Heart left ventricle (tissue), 16 donors: ENCODE measurements around the gene CCP110. TPM values are rescaled to one million over a fixed set of nuclear protein-coding genes. Genes with fewer than 3 reads are reported as not detected.
"Not testable (repeated sequence)": the region's sequence is repeated elsewhere in the genome, so short reads cannot be mapped to it uniquely, and the experiment has no call there.

Experiments used
- ATAC-seq, 4 donors: fragments of 200-7000 bp; cut with Tn5 transposase; one replicate each; pipeline ENCODE4 v1.9.1; 2020 to 2022; ENCODE audit warnings: moderate library complexity in 4 of 4, mild to moderate bottlenecking in 3 of 4, moderate number of reproducible peaks in 1 of 4
- DNase-seq, 5 donors: peaks; one replicate each; pipeline ENCODE4 v3.0.0-alpha.2; 2020
- H3K27ac ChIP-seq, 12 donors: fragments of 200-600 bp; sonication (generic) in 4 of 12; one replicate each; pipeline versions ENCODE4 v1.5.0 to v1.8.0; 2016 to 2022; ENCODE audit warnings: mild to moderate bottlenecking in 2 of 12
- H3K27me3 ChIP-seq, 9 donors: fragments of 200-600 bp; sonication (generic) in 2 of 9; one replicate each; pipeline versions ENCODE4 v1.5.1 to v1.8.0; 2016 to 2022; ENCODE audit warnings: mild to moderate bottlenecking in 3 of 9
- H3K36me3 ChIP-seq, 9 donors: fragments of 200-600 bp; sonication (generic) in 2 of 9; one replicate each; pipeline versions ENCODE4 v1.5.0 to v1.8.0; 2018 to 2022; ENCODE audit warnings: mild to moderate bottlenecking in 2 of 9
- H3K4me1 ChIP-seq, 12 donors: fragments of 200-600 bp; sonication (generic) in 4 of 12; one replicate each; pipeline versions ENCODE4 v1.5.0 to v1.8.0; 2016 to 2022; ENCODE audit warnings: mild to moderate bottlenecking in 3 of 12
- H3K4me3 ChIP-seq, 12 donors: fragments of 200-600 bp; sonication (generic) in 4 of 12; one replicate each; pipeline versions ENCODE4 v1.5.0 to v1.8.0; 2017 to 2022; ENCODE audit warnings: mild to moderate bottlenecking in 9 of 12, moderate library complexity in 4 of 12
- H3K9me3 ChIP-seq, 12 donors: fragments of 200-600 bp; sonication (generic) in 4 of 12; one replicate each; pipeline versions ENCODE4 v1.5.0 to v1.8.0; 2016 to 2022; ENCODE audit warnings: mild to moderate bottlenecking in 1 of 12
- POLR2A ChIP-seq, 2 donors: fragments of 450-650 bp; IDR thresholded peaks; one replicate each; pipeline ENCODE4 v1.6.1; 2017; ENCODE audit warnings: antibody characterized with exemption in 2 of 2, mild to moderate bottlenecking in 2 of 2, moderate library complexity in 2 of 2
- WGBS, 4 donors: extraction: QIAGEN DNeasy Blood & Tissue Kit in 2 of 4; methylation state at CpG; one replicate each; pipeline versions ENCODE4 v1.1.5 to v1.1.7; 2013 to 2018; 5-methylcytosine and 5-hydroxymethylcytosine counted together
- intact Hi-C, 10 donors: fragments of 100-400 bp; cut with DNase I; formaldehyde crosslinking; loops; one replicate each; pipeline versions ENCODE4 v1.11.1 to v1.14.2; 2022
- polyA plus RNA-seq, 2 donors: library from polyadenylated mRNA; stranded (reverse); fragments of 200-250 nt; gene quantifications; one replicate each; pipeline ENCODE4 v1.2.3, GENCODE V29; 2013
- total RNA-seq, 9 donors: library from RNA; depleted of rRNA in 2 of 9; stranded (reverse); fragments of >200 nt in 2 of 9; fragmentation: NEBNext Ultra II Directional in 3 of 9; extraction: Animal tissue kit (Norgen Biotek cat#: 25700) in 3 of 9; gene quantifications; one replicate each; pipeline versions ENCODE4 v1.1.0 to v1.2.4, GENCODE V29; 2016 to 2023
- TF ChIP-seq, protein P1 (sequence below), 12 donors: fragments of 200-600 bp; sonication (generic) in 4 of 12; IDR thresholded peaks; one replicate each; pipeline versions ENCODE4 v1.5.0 to v1.8.0; 2018 to 2022; ENCODE audit warnings: antibody characterized with exemption in 12 of 12, mild to moderate bottlenecking in 5 of 12
- donor health status: ischemic (EF 13 %, LVEDD 7.1; RV severe dilation, severe dysfunction).
- donor health status: healthy with polysubstance abuse.
- donor health status: DM: no; HTN: yes; CAD: no.
- donor health status: DM: no; HTN: no; CAD: no.
- donor health status: ischemic (EF 25% LVEDD 6.9; RV normal size, moderate dysfunction).
- donor health status: ischemic (EF 25% LVEDD 5.7; RV mildly dilated, moderate dysfunction).
- donor health status: healthy.
- donor health status: DM: yes; HTN: yes; CAD: no.
- donor health status: ischemic (EF 35%, LVEDD 5.7; RV mildly dilated, moderate dysfunction).
- donor health status: nonischemic (EF 11% LVEDD 7.7; RV severe dilation, severe dysfunction).
- donor health status: DM: yes; HTN: yes; CAD: no.
- donor health status: PGD.
- donor health status: ischemic (EF 29% LVEDD 5.4; RV normal size, mild dysfunction).
- donor health status: nonischemic (EF 23%, LVEDD 6.1; RV moderate dilation, normal function).

CCP110 gene
- total and polyA plus RNA-seq, 11 donors = 3.1 to 13.5 (median 7.7) TPM

- WGBS, 4 donors = 90 to 94% (median 93%) methylated on average over 3 of the region's 3 CpGs
- H3K4me1 ChIP-seq = no peaks in the 10 kb centered on the region
- no peaks in the 10 kb centered on the region for H3K9me3 ChIP-seq
- no peaks in the 10 kb centered on the region for H3K27me3 ChIP-seq
- DNase-seq (no peak), ATAC-seq (no peak)
- intact Hi-C loops = no loop called here
- H3K4me3 ChIP-seq = no peak overlapping the region
- H3K27ac ChIP-seq = no peak overlapping the region
- no peak for TF ChIP-seq POLR2A (IDR thresholded peaks at IDR 0.05)
- TF ChIP-seq, protein P1, sequence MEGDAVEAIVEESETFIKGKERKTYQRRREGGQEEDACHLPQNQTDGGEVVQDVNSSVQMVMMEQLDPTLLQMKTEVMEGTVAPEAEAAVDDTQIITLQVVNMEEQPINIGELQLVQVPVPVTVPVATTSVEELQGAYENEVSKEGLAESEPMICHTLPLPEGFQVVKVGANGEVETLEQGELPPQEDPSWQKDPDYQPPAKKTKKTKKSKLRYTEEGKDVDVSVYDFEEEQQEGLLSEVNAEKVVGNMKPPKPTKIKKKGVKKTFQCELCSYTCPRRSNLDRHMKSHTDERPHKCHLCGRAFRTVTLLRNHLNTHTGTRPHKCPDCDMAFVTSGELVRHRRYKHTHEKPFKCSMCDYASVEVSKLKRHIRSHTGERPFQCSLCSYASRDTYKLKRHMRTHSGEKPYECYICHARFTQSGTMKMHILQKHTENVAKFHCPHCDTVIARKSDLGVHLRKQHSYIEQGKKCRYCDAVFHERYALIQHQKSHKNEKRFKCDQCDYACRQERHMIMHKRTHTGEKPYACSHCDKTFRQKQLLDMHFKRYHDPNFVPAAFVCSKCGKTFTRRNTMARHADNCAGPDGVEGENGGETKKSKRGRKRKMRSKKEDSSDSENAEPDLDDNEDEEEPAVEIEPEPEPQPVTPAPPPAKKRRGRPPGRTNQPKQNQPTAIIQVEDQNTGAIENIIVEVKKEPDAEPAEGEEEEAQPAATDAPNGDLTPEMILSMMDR (IDR thresholded peaks at IDR 0.05) = no peak
- H3K36me3 ChIP-seq = peaks cover 2 to 97% (median 77%) of the 10 kb centered on the region in 9 donors
These were observed 18.5 kb downstream of the CCP110 start for GRCh38 chr16:19542138-19542821.

- H3K36me3 ChIP-seq = peaks cover 2 to 97% (median 82%) of the 10 kb centered on the region in 9 donors
- ATAC-seq, H3K4me3 ChIP-seq, intact Hi-C loops, H3K9me3 ChIP-seq, H3K27me3 ChIP-seq, DNase-seq, H3K27ac ChIP-seq, H3K4me1 ChIP-seq: not testable (repeated sequence)
- WGBS, 4 donors = 80 to 84% (median 83%) methylated on average over 10 of the region's 10 CpGs
These were observed 19.7 kb downstream of the CCP110 start for GRCh38 chr16:19543278-19543996.

DNA sequence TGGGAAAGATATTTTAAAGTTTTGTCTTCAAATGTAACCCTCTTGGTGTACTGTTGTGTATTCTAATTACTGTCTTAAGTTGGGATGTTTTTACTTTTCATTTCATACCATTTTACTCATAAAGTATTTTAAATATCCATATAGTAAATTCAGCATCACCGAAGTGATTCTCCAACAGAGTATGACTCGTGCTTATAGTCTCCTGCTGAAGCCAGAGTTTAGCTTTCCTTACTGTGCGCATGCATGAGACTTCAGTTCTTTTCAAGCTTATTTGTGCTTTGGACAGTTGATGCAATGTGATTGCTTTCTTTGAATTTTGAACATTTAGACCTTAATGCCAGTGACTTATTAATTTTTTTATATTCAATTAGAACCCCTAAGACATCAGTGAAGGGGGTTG is 24.4 kb downstream of the CCP110 start:
- Histone ChIP-seq H3K27ac (no peak overlapping the region), H3K27me3 (no peaks in the 10 kb centered on the region), H3K4me1 (no peaks in the 10 kb centered on the region), H3K4me3 (no peak overlapping the region), H3K36me3 (peaks cover 2 to 91% (median 77%) of the 10 kb centered on the region in 9 donors), H3K9me3 (no peaks in the 10 kb centered on the region)
- TF ChIP-seq POLR2A (IDR thresholded peaks at IDR 0.05) = no peak
- TF ChIP-seq, protein P1 (IDR thresholded peaks at IDR 0.05) = no peak
- WGBS, 4 donors = 92 to 99% (median 97%) methylated on average over 3 of the region's 3 CpGs
- intact Hi-C loops = no loop called here
- DNase-seq (no peak), ATAC-seq (no peak)

- no peaks in the 10 kb centered on the region for H3K9me3 ChIP-seq
- DNase-seq (no peak), ATAC-seq (no peak)
- H3K4me1 ChIP-seq = peaks cover 0 to 5% (median under 1%) of the 10 kb centered on the region in 12 donors
- no peak overlapping the region for H3K4me3 ChIP-seq
- H3K27ac ChIP-seq = no peak overlapping the region
- TF ChIP-seq, protein P1 (IDR thresholded peaks at IDR 0.05) = no peak
- TF ChIP-seq POLR2A (IDR thresholded peaks at IDR 0.05) = no peak
- peaks cover 2 to 76% (median 63%) of the 10 kb centered on the region in 9 donors for H3K36me3 ChIP-seq
- no peaks in the 10 kb centered on the region for H3K27me3 ChIP-seq
- intact Hi-C loops = loop anchor here in 1 of 10 donors (10.0 kb wide), 2 partner anchors 85 to 165 kb away; partner anchors contain the start of genes IQCK and KNOP1
These were observed 25.9 kb downstream of the CCP110 start for GRCh38 chr16:19549673-19550072.
